Stimulated activated CD8-positive, alpha-beta memory T cell treated with anti-CD3 and anti-CD28 coated beads, Interleukin-4, amount 100 ng/mL, for 4 hours (primary cell): Measurements from ENCODE around the gene SEPTIN1.
"Not testable (repeated sequence)": the region's sequence is repeated elsewhere in the genome, so short reads cannot be mapped to it uniquely, and the experiment has no call there.

Source experiments
- DNase-seq, 2 donors: peaks; one replicate each; pipeline ENCODE4 v3.0.0-alpha.2; 2020; ENCODE audit warnings: low read depth in 2 of 2, low spot score in 1 of 2

Gene SEPTIN1

DNA sequence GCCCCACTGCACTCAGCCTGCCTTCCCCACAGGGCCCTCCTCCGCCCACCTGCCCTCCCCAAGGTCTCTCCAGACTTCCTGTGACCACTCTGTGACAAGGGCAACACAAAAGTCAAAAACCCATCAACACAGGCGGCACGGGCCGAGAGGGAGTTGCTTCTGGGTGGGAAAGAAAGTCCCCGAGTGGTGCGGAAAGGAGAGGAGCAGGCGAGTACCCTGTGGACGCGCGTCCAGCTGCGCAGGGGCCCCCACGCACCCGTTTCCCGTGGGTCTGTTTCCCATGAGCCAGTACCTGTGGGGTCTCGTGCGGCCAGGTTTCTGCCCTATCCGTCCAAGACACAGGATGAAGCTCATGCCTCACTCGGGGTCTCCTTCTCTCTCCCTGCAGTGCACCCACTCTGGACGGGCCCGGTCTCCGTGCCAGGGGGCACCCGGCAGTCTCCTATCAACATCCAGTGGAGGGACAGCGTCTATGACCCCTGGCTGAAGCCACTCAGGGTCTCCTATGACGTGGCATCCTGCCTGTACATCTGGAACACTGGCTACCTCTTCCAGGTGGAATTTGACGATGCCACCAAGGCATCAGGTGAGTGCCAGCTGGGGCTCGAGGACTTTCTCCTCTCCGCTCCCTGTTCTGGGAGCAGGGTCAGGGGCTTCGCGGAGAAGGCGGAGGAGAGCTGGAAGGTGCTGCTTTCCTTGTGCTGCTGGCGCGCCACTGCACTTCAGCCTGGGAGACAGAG lies 39.4 kb downstream of the SEPTIN1 start:
- DNase-seq, result no peak

DNA sequence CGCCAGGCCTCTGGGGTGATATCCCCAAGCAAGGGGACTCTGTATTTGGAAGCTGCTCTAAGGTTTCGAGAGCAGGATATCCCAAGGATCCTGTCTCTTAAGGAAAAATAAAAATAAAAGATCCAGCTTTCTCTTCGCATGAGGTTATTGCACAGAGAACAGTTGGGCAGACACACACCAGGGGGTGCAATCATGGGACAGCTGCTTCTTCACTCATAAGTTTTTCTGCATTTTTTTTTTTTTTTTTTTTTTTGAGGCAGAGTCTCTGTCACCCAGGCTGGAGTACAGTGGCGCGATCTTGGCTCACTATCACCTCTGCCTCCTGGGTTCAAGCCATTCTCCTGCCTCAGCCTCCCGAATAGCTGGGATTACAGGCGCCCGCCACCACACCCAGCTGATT lies 40.4 kb downstream of the SEPTIN1 start:
- not testable (repeated sequence) for DNase-seq

DNA sequence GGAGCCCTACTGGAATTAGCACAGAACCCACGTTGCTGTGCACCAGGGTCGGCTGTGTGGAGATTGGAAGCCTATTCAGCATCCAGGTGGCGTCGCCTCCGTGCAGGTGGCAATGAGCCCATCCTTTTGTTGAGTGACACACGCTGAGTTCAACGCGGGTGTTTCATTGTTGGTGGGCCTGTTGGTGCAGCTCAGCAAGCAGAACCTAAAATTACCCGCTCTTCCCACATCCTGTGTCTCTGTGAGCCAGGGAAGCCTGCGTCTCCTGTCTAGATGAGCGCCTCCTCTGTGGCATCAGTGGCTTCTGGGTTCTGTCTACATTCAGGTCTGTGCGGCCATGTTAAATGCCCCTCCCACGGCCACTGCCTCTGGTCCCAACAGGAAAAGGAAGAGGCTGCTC lies 41.7 kb downstream of the SEPTIN1 start:
- no peak for DNase-seq

DNA sequence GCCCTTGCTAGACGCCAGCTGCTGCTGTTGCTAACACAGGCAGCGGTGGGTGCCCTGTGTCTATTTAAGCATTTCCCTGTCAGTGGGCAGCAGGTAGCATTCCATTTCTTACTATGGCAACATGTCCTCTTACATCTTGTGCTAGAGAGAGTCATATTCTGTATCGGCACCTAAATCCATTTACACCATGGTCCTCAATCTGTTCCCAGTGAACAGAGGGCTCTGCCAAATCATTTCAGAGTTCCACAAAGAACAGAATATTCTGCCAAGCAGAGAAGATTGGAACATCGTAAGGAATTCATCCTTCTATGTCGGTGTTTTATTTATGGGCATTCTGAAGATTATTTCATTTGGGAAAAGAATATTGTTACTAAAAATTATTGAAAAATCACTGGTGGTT lies 43.6 kb downstream of the SEPTIN1 start:
- DNase-seq, result not testable (repeated sequence)

DNA sequence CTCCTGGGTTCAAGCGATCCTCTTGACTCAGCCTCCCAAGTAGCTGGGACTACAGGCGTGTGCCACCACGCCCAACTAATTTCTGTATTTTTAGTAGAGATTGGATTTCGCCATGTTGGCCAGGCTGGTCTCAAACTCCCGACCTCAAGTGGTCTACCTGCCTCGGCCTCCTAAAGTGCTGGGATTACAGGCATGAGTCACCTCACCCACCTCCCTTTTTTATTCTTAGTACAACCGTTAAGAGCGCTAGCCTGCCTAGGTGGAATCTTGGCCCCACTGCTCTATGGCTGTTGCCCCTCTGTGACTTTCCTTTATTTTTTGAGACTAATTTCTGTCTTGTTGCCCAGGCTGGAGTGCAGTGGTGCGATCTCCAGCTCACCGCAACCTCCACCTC lies 44.4 kb downstream of the SEPTIN1 start:
- DNase-seq, result not testable (repeated sequence)

DNA sequence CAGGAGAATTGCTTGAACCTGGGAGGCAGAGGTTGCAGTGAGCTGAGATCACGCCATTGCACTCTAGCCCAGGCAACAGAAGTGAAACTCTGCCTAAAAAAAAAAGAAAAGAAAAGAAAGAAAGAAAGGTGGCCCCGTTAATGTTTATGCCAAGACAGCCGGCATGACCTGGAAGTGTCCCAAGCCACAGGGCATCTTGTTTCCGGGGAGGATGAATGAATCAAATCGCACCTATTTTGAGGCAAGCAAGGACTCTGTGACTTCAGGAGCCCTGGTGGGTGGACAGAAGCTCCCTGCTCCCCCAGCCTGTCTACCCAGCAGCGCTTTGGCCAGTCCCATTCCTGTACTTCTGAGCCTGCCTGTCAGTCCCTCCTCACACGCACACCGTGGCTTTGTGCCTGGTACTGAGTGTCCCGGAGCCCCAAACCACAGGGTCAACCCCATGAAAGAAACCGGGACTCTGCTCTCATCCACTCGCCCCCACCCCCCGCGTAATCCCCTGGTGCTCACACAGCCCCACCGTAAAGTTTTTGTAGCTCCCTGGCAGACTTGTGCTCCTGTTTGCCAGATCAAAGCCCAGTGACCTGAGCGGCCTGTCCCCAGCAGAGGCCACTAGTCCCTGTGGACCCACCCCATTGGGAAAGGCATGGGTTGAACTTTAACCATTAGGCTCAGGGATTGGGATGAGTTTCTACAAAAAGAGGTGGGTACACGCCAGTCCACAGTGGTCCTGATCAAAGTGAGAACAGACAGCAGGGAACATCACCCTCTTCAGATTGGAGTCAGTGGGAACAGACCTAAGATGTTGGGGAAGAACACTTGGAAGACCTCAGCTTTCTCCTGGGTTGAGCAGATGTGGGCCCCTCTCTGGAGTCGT lies 46.5 kb downstream of the SEPTIN1 start:
- DNase-seq, result no peak

DNA sequence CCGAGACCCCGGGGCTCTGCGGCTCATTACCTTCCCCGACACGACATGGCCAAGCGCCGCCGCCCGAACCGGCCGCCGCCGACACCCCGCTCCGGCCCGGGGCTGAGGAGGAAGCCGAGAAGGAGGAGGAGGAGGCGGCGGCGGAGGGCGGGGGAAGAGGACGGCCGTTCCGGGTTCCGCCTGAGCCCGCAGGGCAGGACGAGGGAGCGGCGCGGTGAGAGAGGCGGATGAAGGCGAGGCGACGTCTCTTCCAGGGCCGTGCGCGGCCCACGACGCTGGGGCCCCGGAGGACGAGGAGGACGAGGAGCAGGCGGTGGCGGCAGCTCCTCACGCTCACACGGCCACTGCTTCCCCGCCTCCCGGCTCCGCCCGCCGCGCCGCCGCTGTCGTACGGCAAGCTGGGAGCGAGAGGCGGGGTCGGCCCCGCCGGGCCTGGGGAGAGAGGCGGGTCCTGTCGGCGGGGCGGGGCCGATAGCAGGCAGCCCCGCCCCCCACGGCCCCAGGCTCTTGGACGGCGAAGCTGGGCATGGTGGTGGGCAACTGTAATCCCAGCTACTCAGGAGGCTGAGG lies 47.2 kb downstream of the SEPTIN1 start:
- DNase-seq, result peak; percentile 52 to 70

DNA sequence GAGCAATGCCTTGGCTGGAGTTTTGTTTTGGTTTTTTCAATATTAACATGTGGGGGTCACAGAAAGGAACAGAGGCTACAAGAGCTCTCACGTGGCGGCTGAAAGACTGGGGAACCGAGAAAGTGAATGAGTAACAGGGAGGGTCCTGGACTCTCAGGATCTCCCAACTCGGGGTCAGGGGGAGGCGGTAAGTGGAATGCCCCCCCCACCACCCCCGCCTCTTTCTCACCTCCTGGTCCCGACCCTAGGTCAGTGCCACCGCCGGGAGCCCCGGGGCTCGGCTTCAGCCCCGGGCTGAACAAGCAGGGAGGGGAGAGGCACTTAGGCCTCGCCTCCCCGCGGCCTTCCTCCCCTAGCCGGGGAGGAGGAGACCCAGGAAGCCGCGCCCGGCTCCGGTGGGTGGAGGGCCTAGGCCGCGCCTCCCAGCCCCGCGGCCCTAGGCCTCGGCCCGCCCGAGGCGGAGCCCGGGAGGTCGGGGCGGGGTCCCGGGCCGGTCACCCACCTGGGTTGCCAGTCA lies 47.8 kb downstream of the SEPTIN1 start:
- DNase-seq, result peak; percentile 42 to 71
